Erythroblast (primary cell): Measurements from ENCODE around the gene FCF1.

Experiments used
- GATA1 ChIP-seq: IDR thresholded peaks from 2 replicates; pipeline ENCODE4 v1.6.1; 2011; ENCODE audit warnings: low read depth, mild to moderate bottlenecking, control low read depth, low read length, moderate library complexity
- POLR2A ChIP-seq: IDR thresholded peaks from 2 replicates; pipeline ENCODE4 v1.6.1; 2011; ENCODE audit warnings: mild to moderate bottlenecking, low read length

GRCh38 chr14:74739293-74740030 lies 26.5 kb downstream of the FCF1 start:
- TF ChIP-seq POLR2A (no peak), GATA1 (no peak)
